Uterus (tissue), 2 donors: ENCODE data around the gene SVOP.

Source experiments
- CTCF ChIP-seq, 4 experiments: fragments of 200-600 bp in 2 of 4; fragments of 450-650 bp in 2 of 4; sonication (generic) in 2 of 4; IDR thresholded peaks; one replicate each; pipeline ENCODE4 v1.5.1; 2016 to 2019; ENCODE audit warnings: antibody characterized with exemption in 4 of 4, mild to moderate bottlenecking in 2 of 4, moderate library complexity in 1 of 4
- POLR2A ChIP-seq, 2 donors: fragments of 450-650 bp; IDR thresholded peaks; one replicate each; pipeline ENCODE4 v1.6.1; 2016; ENCODE audit warnings: antibody characterized with exemption in 2 of 2, mild to moderate bottlenecking in 1 of 2, moderate library complexity in 1 of 2

DNA sequence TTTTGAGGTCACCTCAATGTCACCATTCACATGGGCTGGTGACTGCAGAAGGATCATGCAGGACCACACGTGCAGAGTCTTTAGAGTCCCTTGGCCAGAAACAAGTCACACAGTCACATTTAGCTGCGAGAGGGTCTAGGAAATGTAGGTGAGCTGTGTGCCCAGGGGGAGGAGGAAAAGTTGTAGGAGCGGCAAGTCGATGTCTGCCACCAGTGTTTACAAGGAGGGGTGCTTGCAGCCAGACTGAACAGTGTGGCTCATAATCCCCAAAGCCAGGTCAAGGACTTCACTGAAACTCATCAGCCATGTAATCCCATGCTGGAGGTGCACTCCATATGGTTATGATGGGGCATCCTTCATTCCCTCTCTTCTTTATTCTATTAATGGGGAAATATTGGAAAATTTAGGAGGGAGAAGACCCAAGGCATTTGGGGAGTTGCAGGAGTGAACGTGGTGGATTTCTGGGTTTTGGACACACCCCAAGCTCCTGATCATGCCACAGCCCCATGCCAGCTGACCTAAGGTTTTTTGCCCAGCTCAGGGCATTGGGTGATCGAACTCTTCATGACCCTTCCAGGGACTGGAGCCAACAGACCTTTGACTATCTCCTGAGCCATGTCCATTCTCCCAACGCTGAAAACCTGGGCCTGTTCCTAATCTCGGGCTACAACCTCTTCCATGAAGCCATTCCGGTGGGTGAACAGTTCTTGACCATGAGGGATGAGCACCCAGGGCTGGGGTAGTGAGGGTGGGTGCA lies 133.8 kb downstream of the SVOP start:
- TF ChIP-seq POLR2A (IDR thresholded peaks at IDR 0.05), result no peak
- no peak for TF ChIP-seq CTCF (IDR thresholded peaks at IDR 0.05)
